CD14-positive monocyte (primary cell): ENCODE data around the gene MICAL2. TPM values are rescaled to one million over a fixed set of nuclear protein-coding genes. Genes with fewer than 3 reads are reported as not detected.

Source experiments
- DNase-seq, 3 donors: peaks; one replicate each; pipeline ENCODE4 v3.0.0-alpha.2; 2011 to 2022
- H2AFZ ChIP-seq: 2 replicates; pipeline ENCODE4 v1.6.0; 2012; ENCODE audit warnings: mild to moderate bottlenecking, low read depth, low read length, inconsistent platforms; ENCODE audit not compliant: insufficient read depth, poor library complexity, severe bottlenecking
- H3K27ac ChIP-seq, 2 donors: 1 replicate in 1 of 2; 2 replicates in 1 of 2; pipeline ENCODE4 v1.5.1; 2012 to 2013; ENCODE audit warnings: low read length in 2 of 2, control low read depth in 1 of 2, inconsistent platforms in 1 of 2, low read depth in 1 of 2, mild to moderate bottlenecking in 1 of 2
- H3K27me3 ChIP-seq, 2 donors: one replicate each; pipeline versions ENCODE4 v1.6.0 to v1.6.1; 2011 to 2013; ENCODE audit warnings: low read length in 2 of 2; ENCODE audit not compliant: control insufficient read depth in 2 of 2, insufficient read depth in 2 of 2
- H3K36me3 ChIP-seq, 2 donors: replicated peaks in 1 of 2; 1 replicate in 1 of 2; 2 replicates in 1 of 2; pipeline versions ENCODE4 v1.5.1 to v1.6.1; 2012 to 2013; ENCODE audit warnings: low read length in 2 of 2, control low read depth in 1 of 2, inconsistent platforms in 1 of 2, mild to moderate bottlenecking in 1 of 2; ENCODE audit not compliant: insufficient read depth in 2 of 2, control insufficient read depth in 1 of 2
- H3K4me1 ChIP-seq, 2 donors: 1 replicate in 1 of 2; 2 replicates in 1 of 2; pipeline versions ENCODE4 v1.5.1 to v1.6.1; 2012 to 2013; ENCODE audit warnings: low read length in 2 of 2, control low read depth in 1 of 2, inconsistent platforms in 1 of 2, mild to moderate bottlenecking in 1 of 2, moderate library complexity in 1 of 2; ENCODE audit not compliant: insufficient read depth in 2 of 2, control insufficient read depth in 1 of 2
- H3K4me2 ChIP-seq: replicated peaks from 2 replicates; pipeline ENCODE3; 2012; ENCODE audit warnings: low read length, moderate library complexity, mild to moderate bottlenecking; ENCODE audit not compliant: poor library complexity, severe bottlenecking; ENCODE audit errors: extremely low read depth
- H3K4me3 ChIP-seq, 3 experiments: fragments of 200-600 bp in 1 of 3; sonication (generic) in 1 of 3; replicated peaks in 1 of 3; 1 replicate in 2 of 3; 2 replicates in 1 of 3; pipeline ENCODE4 v1.5.1; 2011 to 2013; ENCODE audit warnings: low read length in 3 of 3, mild to moderate bottlenecking in 3 of 3, control low read depth in 2 of 3, low read depth in 2 of 3, inconsistent platforms in 1 of 3, moderate library complexity in 1 of 3
- H3K79me2 ChIP-seq: 2 replicates; pipeline ENCODE4 v1.6.0; 2012; ENCODE audit warnings: mild to moderate bottlenecking, control low read depth, inconsistent platforms, low read length, moderate library complexity; ENCODE audit not compliant: insufficient read depth
- H3K9ac ChIP-seq: 2 replicates; pipeline ENCODE4 v1.6.0; 2017; ENCODE audit warnings: low read length, mild to moderate bottlenecking; ENCODE audit not compliant: insufficient read depth, poor library complexity, severe bottlenecking
- H3K9me3 ChIP-seq, 2 donors: replicated peaks in 1 of 2; 1 replicate in 1 of 2; 2 replicates in 1 of 2; pipeline versions ENCODE4 v1.5.1 to v1.6.1; 2012 to 2013; ENCODE audit warnings: low read length in 2 of 2, control low read depth in 1 of 2; ENCODE audit not compliant: control insufficient read depth in 1 of 2, insufficient read depth in 1 of 2
- H4K20me1 ChIP-seq: 2 replicates; pipeline ENCODE4 v1.6.0; 2012; ENCODE audit warnings: mild to moderate bottlenecking, low read length, control low read depth, moderate library complexity; ENCODE audit not compliant: insufficient read depth
- H3K27ac Mint-ChIP-seq, 7 donors: one replicate each; pipeline ENCODE4 v1.8.0; 2020; ENCODE audit warnings: mild to moderate bottlenecking in 7 of 7, mixed read lengths in 7 of 7, moderate library complexity in 6 of 7, inconsistent platforms in 2 of 7
- H3K27me3 Mint-ChIP-seq, 3 donors: one replicate each; pipeline ENCODE4 v1.8.0; 2021 to 2022; ENCODE audit warnings: low read depth in 3 of 3, mild to moderate bottlenecking in 3 of 3, mixed read lengths in 3 of 3, moderate library complexity in 3 of 3, inconsistent platforms in 1 of 3
- H3K36me3 Mint-ChIP-seq, 2 donors: one replicate each; pipeline ENCODE4 v1.8.0; 2020; ENCODE audit warnings: mixed read lengths in 2 of 2, inconsistent platforms in 1 of 2, mild to moderate bottlenecking in 1 of 2
- H3K4me1 Mint-ChIP-seq: one replicate; pipeline ENCODE4 v1.8.0; 2020; ENCODE audit warnings: mild to moderate bottlenecking, mixed read lengths
- H3K4me3 Mint-ChIP-seq, 2 donors: one replicate each; pipeline ENCODE4 v1.8.0; 2020; ENCODE audit warnings: mild to moderate bottlenecking in 2 of 2, mixed read lengths in 2 of 2, moderate library complexity in 1 of 2
- H3K9me3 Mint-ChIP-seq, 7 donors: one replicate each; pipeline ENCODE4 v1.8.0; 2020 to 2022; ENCODE audit warnings: mixed read lengths in 7 of 7, mild to moderate bottlenecking in 6 of 7, moderate library complexity in 6 of 7, inconsistent platforms in 2 of 7
- CTCF ChIP-seq: fragments of 200-600 bp; IDR thresholded peaks from one replicate; pipeline ENCODE4 v1.8.0; 2022; ENCODE audit warnings: antibody characterized with exemption, mild to moderate bottlenecking
- WGBS: methylation state at CpG from one replicate; pipeline ENCODE4 v1.1.5; 2013; ENCODE audit warnings: missing lambda C conversion rate; ENCODE audit not compliant: insufficient coverage; 5-methylcytosine and 5-hydroxymethylcytosine counted together
- intact Hi-C, 2 donors: fragments of 100-400 bp; cut with micrococcal nuclease; formaldehyde crosslinking; loops; one replicate each; pipeline versions ENCODE4 v1.15.0 to v1.15.1; 2023
- polyA plus RNA-seq, 3 donors: library from polyadenylated mRNA; depleted of rRNA in 1 of 3; unstranded in 2 of 3; stranded (reverse) in 1 of 3; fragments of 300-500 nt in 2 of 3; fragments of >200 nt in 1 of 3; fragmentation: Illumina TruSeq in 2 of 3; gene quantifications; 1 replicate in 2 of 3; 2 replicates in 1 of 3; pipeline ENCODE4 v1.2.3, GENCODE V29; 2012 to 2021

The MICAL2 gene
- polyA plus RNA-seq, 3 donors: 39.8 to 72.5 (median 44.0) TPM

GRCh38 chr11:12298610-12299009 is 188.2 kb downstream of the MICAL2 start:
- no peaks in the 10 kb centered on the region for H4K20me1 ChIP-seq
- Mint-ChIP-seq H3K27me3 (peaks cover 0 to 6% (median 2%) of the 10 kb centered on the region in 3 donors), H3K9me3 (peaks cover 0 to 18% (median 10%) of the 10 kb centered on the region in 7 donors), H3K27ac (no peak overlapping the region), H3K4me1 (no peaks in the 10 kb centered on the region), H3K4me3 (no peak overlapping the region), H3K36me3 (peaks cover 8 to 15% of the 10 kb centered on the region in 2 donors)
- no peak overlapping the region for H3K4me2 ChIP-seq
- H3K27me3 ChIP-seq: no peaks in the 10 kb centered on the region
- no peak overlapping the region for H3K9ac ChIP-seq
- no peak for DNase-seq
- no peak overlapping the region for H3K27ac ChIP-seq
- peaks cover 0 to 11% of the 10 kb centered on the region in 2 donors for H3K9me3 ChIP-seq
- TF ChIP-seq CTCF: no peak
- intact Hi-C loops: no loop called here
- H3K4me1 ChIP-seq: no peaks in the 10 kb centered on the region
- WGBS: no CpG with 5 or more reads among the region's 3 CpGs
- H3K4me3 ChIP-seq: no peak overlapping the region
- no peaks in the 10 kb centered on the region for H3K79me2 ChIP-seq
- no peaks in the 10 kb centered on the region for H3K36me3 ChIP-seq
- no peak overlapping the region for H2AFZ ChIP-seq

GRCh38 chr11:12301379-12301778 is 191.0 kb downstream of the MICAL2 start:
- H3K9me3 ChIP-seq: peaks cover 0 to 11% of the 10 kb centered on the region in 2 donors
- intact Hi-C loops: no loop called here
- peak overlapping the region in 1 of 7 donors; percentile 11 for H3K27ac Mint-ChIP-seq
- H3K4me1 Mint-ChIP-seq: no peaks in the 10 kb centered on the region
- H3K27ac ChIP-seq: no peak overlapping the region
- H3K4me1 ChIP-seq: no peaks in the 10 kb centered on the region
- no peak overlapping the region for H2AFZ ChIP-seq
- no peak overlapping the region for H3K4me2 ChIP-seq
- TF ChIP-seq CTCF: no peak
- H3K4me3 Mint-ChIP-seq: no peak overlapping the region
- H3K36me3 Mint-ChIP-seq: peaks cover 3 to 12% of the 10 kb centered on the region in 2 donors
- no peak overlapping the region for H3K4me3 ChIP-seq
- peaks cover 0 to 18% (median 10%) of the 10 kb centered on the region in 7 donors for H3K9me3 Mint-ChIP-seq
- no peaks in the 10 kb centered on the region for H3K79me2 ChIP-seq
- WGBS: 100% methylated on average over 2 of the region's 3 CpGs
- no peaks in the 10 kb centered on the region for H3K36me3 ChIP-seq
- H3K27me3 Mint-ChIP-seq: peaks cover 0 to 3% (median 2%) of the 10 kb centered on the region in 3 donors
- no peak overlapping the region for H3K9ac ChIP-seq
- H4K20me1 ChIP-seq: no peaks in the 10 kb centered on the region
- DNase-seq: no peak
- no peaks in the 10 kb centered on the region for H3K27me3 ChIP-seq
